ENCODE measurements around the gene NMUR2.

Gene NMUR2

GRCh38 chr5:152427721-152428120 lies 22.6 kb upstream of the NMUR2 start:
- TF ChIP-seq CTCF (IDR thresholded peaks at IDR 0.05; ENCODE audit: low read length) (no peak), EZH2phosphoT487 (IDR thresholded peaks at IDR 0.05; ENCODE audit: low read length) (no peak), EZH2 (optimal IDR thresholded peaks at IDR 0.05; ENCODE audit: low read depth, low read length) (no peak)
- H3K27me3 ChIP-seq (replicated peaks; ENCODE audit: insufficient read depth, low read length): no peaks in the 10 kb centered on the region
- H3K9me3 ChIP-seq (replicated peaks; ENCODE audit: insufficient read depth, low read length): no peaks in the 10 kb centered on the region
- H4K20me1 ChIP-seq (ENCODE audit: insufficient read depth, low read length): no peaks in the 10 kb centered on the region
- no peaks in the 10 kb centered on the region for H3K4me1 ChIP-seq (ENCODE audit: low read length)
- no peaks in the 10 kb centered on the region for H3K9me2 ChIP-seq (replicated peaks; ENCODE audit: insufficient read depth, low read length)
- no peaks in the 10 kb centered on the region for H3F3A ChIP-seq (ENCODE audit: insufficient read depth, low read length)
- no peak overlapping the region for H3K4me3 ChIP-seq (ENCODE audit: low read length)
- no peak for DNase-seq
- H3K79me2 ChIP-seq (ENCODE audit: low read length): no peaks in the 10 kb centered on the region
- no peak overlapping the region for H3K27ac ChIP-seq (ENCODE audit: low read length)
- H2AFZ ChIP-seq (ENCODE audit: low read length): no peak overlapping the region
- no peaks in the 10 kb centered on the region for H3K36me3 ChIP-seq (replicated peaks; ENCODE audit: insufficient read depth, low read length)
- no peak overlapping the region for H3K9ac ChIP-seq (ENCODE audit: low read length)
- no peak overlapping the region for H3K4me2 ChIP-seq (ENCODE audit: low read depth, low read length)

- Histone ChIP-seq H4K20me1 (ENCODE audit: insufficient read depth, low read length) (no peaks in the 10 kb centered on the region), H3K4me1 (ENCODE audit: low read length) (no peaks in the 10 kb centered on the region), H3F3A (ENCODE audit: insufficient read depth, low read length) (no peaks in the 10 kb centered on the region), H3K9me3 (replicated peaks; ENCODE audit: insufficient read depth, low read length) (no peaks in the 10 kb centered on the region), H3K27me3 (replicated peaks; ENCODE audit: insufficient read depth, low read length) (no peaks in the 10 kb centered on the region), H3K36me3 (replicated peaks; ENCODE audit: insufficient read depth, low read length) (no peaks in the 10 kb centered on the region), H3K4me3 (ENCODE audit: low read length) (no peak overlapping the region), H3K9me2 (replicated peaks; ENCODE audit: insufficient read depth, low read length) (no peaks in the 10 kb centered on the region), H2AFZ (ENCODE audit: low read length) (no peak overlapping the region), H3K4me2 (ENCODE audit: low read depth, low read length) (no peak overlapping the region), H3K79me2 (ENCODE audit: low read length) (no peaks in the 10 kb centered on the region), H3K27ac (ENCODE audit: low read length) (no peak overlapping the region), H3K9ac (ENCODE audit: low read length) (no peak overlapping the region)
- DNase-seq: no peak
- TF ChIP-seq CTCF (IDR thresholded peaks at IDR 0.05; ENCODE audit: low read length) (no peak), EZH2phosphoT487 (IDR thresholded peaks at IDR 0.05; ENCODE audit: low read length) (no peak), EZH2 (optimal IDR thresholded peaks at IDR 0.05; ENCODE audit: low read depth, low read length) (no peak)
These were observed 20.0 kb upstream of the NMUR2 start for GRCh38 chr5:152425083-152425482.

GRCh38 chr5:152424501-152424900 lies 19.4 kb upstream of the NMUR2 start:
- Histone ChIP-seq H3K27ac (ENCODE audit: low read length) (no peak overlapping the region), H4K20me1 (ENCODE audit: insufficient read depth, low read length) (no peaks in the 10 kb centered on the region), H3K9ac (ENCODE audit: low read length) (no peak overlapping the region), H3K4me2 (ENCODE audit: low read depth, low read length) (no peak overlapping the region), H3K79me2 (ENCODE audit: low read length) (no peaks in the 10 kb centered on the region), H3K4me3 (ENCODE audit: low read length) (no peak overlapping the region), H3F3A (ENCODE audit: insufficient read depth, low read length) (no peaks in the 10 kb centered on the region), H3K27me3 (replicated peaks; ENCODE audit: insufficient read depth, low read length) (no peaks in the 10 kb centered on the region), H3K9me2 (replicated peaks; ENCODE audit: insufficient read depth, low read length) (no peaks in the 10 kb centered on the region), H3K9me3 (replicated peaks; ENCODE audit: insufficient read depth, low read length) (no peaks in the 10 kb centered on the region), H2AFZ (ENCODE audit: low read length) (no peak overlapping the region), H3K36me3 (replicated peaks; ENCODE audit: insufficient read depth, low read length) (no peaks in the 10 kb centered on the region), H3K4me1 (ENCODE audit: low read length) (no peaks in the 10 kb centered on the region)
- TF ChIP-seq EZH2 (optimal IDR thresholded peaks at IDR 0.05; ENCODE audit: low read depth, low read length) (no peak), EZH2phosphoT487 (IDR thresholded peaks at IDR 0.05; ENCODE audit: low read length) (no peak), CTCF (IDR thresholded peaks at IDR 0.05; ENCODE audit: low read length) (no peak)
- no peak for DNase-seq

Data from MM.1S (cell line).